Measurements from ENCODE around the gene SAMD9L. TPM values are rescaled to one million over a fixed set of nuclear protein-coding genes. Genes with fewer than 3 reads are reported as not detected.

The SAMD9L gene
- total RNA-seq (1 to 10 TPM; 6.4 to 9.5 TPM), polyA plus RNA-seq (45.7 TPM)

GRCh38 chr7:93148144-93148543, at the start of gene SAMD9L:
Gene SAMD9L, minus strand, starts transcription at chr7:93148385. Its CDS starts 12,414 bp downstream, at chr7:93135971.
- peaks cover 31 to 51% (median 39%) of the 10 kb centered on the region in 3 donors for H3K4me1 Mint-ChIP-seq
- peak in 2 of 5 donors; percentile 12 to 15 for DNase-seq
- Histone ChIP-seq H3K27me3 (ENCODE audit: insufficient read depth, low read length, poor library complexity, severe bottlenecking) (no peaks in the 10 kb centered on the region), H3K9me3 (ENCODE audit: low read length) (no peaks in the 10 kb centered on the region), H3K36me3 (ENCODE audit: insufficient read depth, low read length) (peaks cover 18% of the 10 kb centered on the region), H3K4me3 (ENCODE audit: low read length) (peak within 1 kb of the TSS; percentile 62), H3K27ac (ENCODE audit: low read depth, low read length) (peak within 1 kb of the TSS; percentile 7), H3K4me1 (ENCODE audit: insufficient read depth, low read length) (peaks cover 23% of the 10 kb centered on the region)
- ChIA-PET POLR2A (no interaction called here), CTCF (no interaction called here)
- H3K27ac Mint-ChIP-seq: peak within 1 kb of the TSS; percentile 67 to 97 (median 95)
- H3K4me3 Mint-ChIP-seq: peak within 1 kb of the TSS; percentile 86 to 97 (median 94)
- peaks cover 17 to 22% (median 17%) of the 10 kb centered on the region in 3 donors for H3K36me3 Mint-ChIP-seq
- H3K27me3 Mint-ChIP-seq: no peaks in the 10 kb centered on the region
- no peaks in the 10 kb centered on the region for H3K9me3 Mint-ChIP-seq

GRCh38 chr7:93196336-93196735, 48.2 kb upstream of the SAMD9L start:
- Mint-ChIP-seq H3K27me3 (peaks cover 13 to 67% of the 10 kb centered on the region in 2 donors), H3K4me1 (no peaks in the 10 kb centered on the region), H3K9me3 (no peaks in the 10 kb centered on the region), H3K27ac (no peak overlapping the region), H3K4me3 (no peak overlapping the region), H3K36me3 (no peaks in the 10 kb centered on the region)
- no peak for DNase-seq
- no peak overlapping the region for H3K27ac ChIP-seq (ENCODE audit: low read depth, low read length)
- H3K4me3 ChIP-seq (ENCODE audit: low read length): no peak overlapping the region
- peaks cover 11% of the 10 kb centered on the region for H3K27me3 ChIP-seq (ENCODE audit: insufficient read depth, low read length, poor library complexity, severe bottlenecking)
- CTCF ChIA-PET: no interaction called here
- POLR2A ChIA-PET: no interaction called here
- H3K4me1 ChIP-seq (ENCODE audit: insufficient read depth, low read length): no peaks in the 10 kb centered on the region
- no peaks in the 10 kb centered on the region for H3K36me3 ChIP-seq (ENCODE audit: insufficient read depth, low read length)
- no peaks in the 10 kb centered on the region for H3K9me3 ChIP-seq (ENCODE audit: low read length)

GRCh38 chr7:93194386-93194785, 46.2 kb upstream of the SAMD9L start:
- H3K9me3 Mint-ChIP-seq: no peaks in the 10 kb centered on the region
- no peak overlapping the region for H3K27ac Mint-ChIP-seq
- ChIA-PET POLR2A (no interaction called here), CTCF (no interaction called here)
- H3K36me3 Mint-ChIP-seq: no peaks in the 10 kb centered on the region
- no peaks in the 10 kb centered on the region for H3K4me1 Mint-ChIP-seq
- H3K4me3 Mint-ChIP-seq: no peak overlapping the region
- Histone ChIP-seq H3K27ac (ENCODE audit: low read depth, low read length) (no peak overlapping the region), H3K9me3 (ENCODE audit: low read length) (no peaks in the 10 kb centered on the region), H3K4me1 (ENCODE audit: insufficient read depth, low read length) (no peaks in the 10 kb centered on the region), H3K36me3 (ENCODE audit: insufficient read depth, low read length) (no peaks in the 10 kb centered on the region), H3K27me3 (ENCODE audit: insufficient read depth, low read length, poor library complexity, severe bottlenecking) (peaks cover 10% of the 10 kb centered on the region), H3K4me3 (ENCODE audit: low read length) (no peak overlapping the region)
- DNase-seq: no peak
- peaks cover 16 to 68% of the 10 kb centered on the region in 2 donors for H3K27me3 Mint-ChIP-seq

- H3K9me3 ChIP-seq (ENCODE audit: low read length): no peaks in the 10 kb centered on the region
- CTCF ChIA-PET: no interaction called here
- no peaks in the 10 kb centered on the region for H3K4me1 Mint-ChIP-seq
- POLR2A ChIA-PET: no interaction called here
- no peak for DNase-seq
- no peaks in the 10 kb centered on the region for H3K4me1 ChIP-seq (ENCODE audit: insufficient read depth, low read length)
- H3K4me3 ChIP-seq (ENCODE audit: low read length): no peak overlapping the region
- no peaks in the 10 kb centered on the region for H3K36me3 ChIP-seq (ENCODE audit: insufficient read depth, low read length)
- peaks cover 18 to 69% of the 10 kb centered on the region in 2 donors for H3K27me3 Mint-ChIP-seq
- H3K27ac ChIP-seq (ENCODE audit: low read depth, low read length): no peak overlapping the region
- H3K36me3 Mint-ChIP-seq: no peaks in the 10 kb centered on the region
- H3K4me3 Mint-ChIP-seq: no peak overlapping the region
- H3K27me3 ChIP-seq (ENCODE audit: insufficient read depth, low read length, poor library complexity, severe bottlenecking): no peaks in the 10 kb centered on the region
- no peaks in the 10 kb centered on the region for H3K9me3 Mint-ChIP-seq
- H3K27ac Mint-ChIP-seq: no peak overlapping the region
These were observed 40.9 kb upstream of the SAMD9L start for GRCh38 chr7:93188870-93189634.

GRCh38 chr7:93185303-93186027, 37.3 kb upstream of the SAMD9L start:
- peaks cover 10 to 58% of the 10 kb centered on the region in 2 donors for H3K27me3 Mint-ChIP-seq
- no peaks in the 10 kb centered on the region for H3K4me1 ChIP-seq (ENCODE audit: insufficient read depth, low read length)
- POLR2A ChIA-PET: no interaction called here

GRCh38 chr7:93179173-93179572, 31.0 kb upstream of the SAMD9L start:
- Histone ChIP-seq H3K4me1 (ENCODE audit: insufficient read depth, low read length) (no peaks in the 10 kb centered on the region), H3K4me3 (ENCODE audit: low read length) (no peak overlapping the region), H3K36me3 (ENCODE audit: insufficient read depth, low read length) (no peaks in the 10 kb centered on the region), H3K9me3 (ENCODE audit: low read length) (no peaks in the 10 kb centered on the region), H3K27me3 (ENCODE audit: insufficient read depth, low read length, poor library complexity, severe bottlenecking) (no peaks in the 10 kb centered on the region), H3K27ac (ENCODE audit: low read depth, low read length) (no peak overlapping the region)
- H3K4me3 Mint-ChIP-seq: no peak overlapping the region
- no peaks in the 10 kb centered on the region for H3K36me3 Mint-ChIP-seq
- H3K27me3 Mint-ChIP-seq: peaks cover 5 to 31% of the 10 kb centered on the region in 2 donors
- no peak for DNase-seq
- ChIA-PET CTCF (interaction anchor here (1.4 to 1.5 kb wide), 2 partner anchors 9 to 14 kb away, joined by 4 read pairs; no protein-coding TSS in a partner anchor), POLR2A (no interaction called here)
- no peaks in the 10 kb centered on the region for H3K9me3 Mint-ChIP-seq
- H3K4me1 Mint-ChIP-seq: no peaks in the 10 kb centered on the region
- no peak overlapping the region for H3K27ac Mint-ChIP-seq

More at GRCh38 chr7:93185303-93186027, 37.3 kb upstream of the SAMD9L start:
- no peaks in the 10 kb centered on the region for H3K4me1 Mint-ChIP-seq
- no peaks in the 10 kb centered on the region for H3K36me3 ChIP-seq (ENCODE audit: insufficient read depth, low read length)
- H3K9me3 Mint-ChIP-seq: no peaks in the 10 kb centered on the region
- no peak overlapping the region for H3K27ac Mint-ChIP-seq
- no peak for DNase-seq
- no peaks in the 10 kb centered on the region for H3K27me3 ChIP-seq (ENCODE audit: insufficient read depth, low read length, poor library complexity, severe bottlenecking)
- H3K36me3 Mint-ChIP-seq: no peaks in the 10 kb centered on the region
- no peak overlapping the region for H3K4me3 Mint-ChIP-seq
- CTCF ChIA-PET: no interaction called here
- H3K9me3 ChIP-seq (ENCODE audit: low read length): no peaks in the 10 kb centered on the region
- H3K27ac ChIP-seq (ENCODE audit: low read depth, low read length): no peak overlapping the region
- H3K4me3 ChIP-seq (ENCODE audit: low read length): no peak overlapping the region

- CTCF ChIA-PET: interaction anchor here (1.4 kb wide), 1 partner anchor 15 kb away, joined by 4 read pairs; no protein-coding TSS in a partner anchor
These were observed 30.0 kb upstream of the SAMD9L start for GRCh38 chr7:93178213-93178612.

GRCh38 chr7:93176992-93177580, 28.9 kb upstream of the SAMD9L start:
- POLR2A ChIA-PET: no interaction called here

More at GRCh38 chr7:93178213-93178612, 30.0 kb upstream of the SAMD9L start:
- Histone ChIP-seq H3K4me1 (ENCODE audit: insufficient read depth, low read length) (no peaks in the 10 kb centered on the region), H3K36me3 (ENCODE audit: insufficient read depth, low read length) (no peaks in the 10 kb centered on the region), H3K9me3 (ENCODE audit: low read length) (no peaks in the 10 kb centered on the region), H3K4me3 (ENCODE audit: low read length) (no peak overlapping the region), H3K27me3 (ENCODE audit: insufficient read depth, low read length, poor library complexity, severe bottlenecking) (no peaks in the 10 kb centered on the region), H3K27ac (ENCODE audit: low read depth, low read length) (no peak overlapping the region)
- Mint-ChIP-seq H3K4me1 (no peaks in the 10 kb centered on the region), H3K27ac (no peak overlapping the region), H3K36me3 (no peaks in the 10 kb centered on the region), H3K9me3 (no peaks in the 10 kb centered on the region), H3K4me3 (no peak overlapping the region), H3K27me3 (peaks cover 5 to 32% of the 10 kb centered on the region in 2 donors)
- no peak for DNase-seq
- POLR2A ChIA-PET: no interaction called here

More at GRCh38 chr7:93176992-93177580, 28.9 kb upstream of the SAMD9L start:
- Mint-ChIP-seq H3K9me3 (peaks cover 2 to 5% (median 4%) of the 10 kb centered on the region in 5 donors), H3K4me3 (no peak overlapping the region), H3K36me3 (peaks cover 0 to under 1% (median 0%) of the 10 kb centered on the region in 3 donors), H3K4me1 (no peaks in the 10 kb centered on the region), H3K27me3 (peaks cover 5 to 33% of the 10 kb centered on the region in 2 donors), H3K27ac (no peak overlapping the region)
- CTCF ChIA-PET: no interaction called here
- Histone ChIP-seq H3K9me3 (ENCODE audit: low read length) (no peaks in the 10 kb centered on the region), H3K4me1 (ENCODE audit: insufficient read depth, low read length) (no peaks in the 10 kb centered on the region), H3K36me3 (ENCODE audit: insufficient read depth, low read length) (no peaks in the 10 kb centered on the region), H3K27ac (ENCODE audit: low read depth, low read length) (no peak overlapping the region), H3K27me3 (ENCODE audit: insufficient read depth, low read length, poor library complexity, severe bottlenecking) (no peaks in the 10 kb centered on the region), H3K4me3 (ENCODE audit: low read length) (no peak overlapping the region)
- no peak for DNase-seq

Data from CD8-positive, alpha-beta memory T cell (primary cell).